Mucosa of stomach (tissue), 1 donor: ENCODE results near the gene UNG.
"Not testable (repeated sequence)": the region's sequence is repeated elsewhere in the genome, so short reads cannot be mapped to it uniquely, and the experiment has no call there.

Source experiments
- H3K27me3 ChIP-seq: one replicate; pipeline ENCODE4 v1.7.0; 2013; ENCODE audit warnings: mild to moderate bottlenecking, low read length; ENCODE audit not compliant: control insufficient read depth, insufficient read depth
- H3K36me3 ChIP-seq: one replicate; pipeline ENCODE4 v1.7.0; 2013; ENCODE audit warnings: low read length; ENCODE audit not compliant: control insufficient read depth, insufficient read depth
- H3K4me1 ChIP-seq: one replicate; pipeline ENCODE4 v1.7.0; 2013; ENCODE audit warnings: mild to moderate bottlenecking, low read length; ENCODE audit not compliant: control insufficient read depth, insufficient read depth
- H3K4me3 ChIP-seq: one replicate; pipeline ENCODE4 v1.7.0; 2013; ENCODE audit warnings: low read length
- H3K9ac ChIP-seq: one replicate; pipeline ENCODE4 v1.7.0; 2013; ENCODE audit warnings: mild to moderate bottlenecking, low read length, moderate library complexity
- H3K9me3 ChIP-seq: one replicate; pipeline ENCODE4 v1.7.0; 2013; ENCODE audit warnings: mild to moderate bottlenecking, low read length, moderate library complexity; ENCODE audit not compliant: control insufficient read depth
- donor health status: Pancreatic carcinoma.

Gene UNG

DNA sequence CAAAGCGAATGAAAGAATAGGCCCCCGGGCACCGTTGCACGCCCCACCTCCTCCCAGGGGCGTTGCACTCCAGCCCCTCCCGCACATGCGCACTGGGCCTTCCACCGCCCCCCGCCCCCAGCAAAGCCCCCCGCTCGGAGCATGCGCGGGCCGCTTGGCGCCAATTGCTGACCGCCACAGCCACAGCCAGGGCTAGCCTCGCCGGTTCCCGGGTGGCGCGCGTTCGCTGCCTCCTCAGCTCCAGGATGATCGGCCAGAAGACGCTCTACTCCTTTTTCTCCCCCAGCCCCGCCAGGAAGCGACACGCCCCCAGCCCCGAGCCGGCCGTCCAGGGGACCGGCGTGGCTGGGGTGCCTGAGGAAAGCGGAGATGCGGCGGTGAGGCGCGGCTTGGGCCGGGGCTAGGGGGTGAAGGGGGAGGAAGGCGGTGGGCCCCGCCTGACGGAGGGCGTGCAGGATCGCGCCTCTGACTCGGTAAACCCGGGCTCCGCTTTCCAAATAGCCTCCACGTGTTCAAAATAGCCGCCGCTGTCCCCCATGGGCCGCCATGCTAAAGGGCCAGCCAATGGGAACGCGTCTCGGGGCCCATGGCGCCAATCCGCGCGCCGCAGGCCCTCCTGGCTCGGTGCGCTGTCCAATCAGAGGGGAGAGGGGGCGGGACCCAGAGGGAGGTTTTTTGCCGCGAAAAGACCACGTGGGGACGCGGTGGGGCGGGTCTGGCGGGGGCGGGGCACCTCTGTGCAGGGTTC is at the start of gene UNG:
Gene UNG, plus strand, starts transcription at position 163 of the 748 bp plus-strand sequence. Its CDS starts 83 bp downstream, at position 246.
- H3K27me3 ChIP-seq: no peaks in the 10 kb centered on the region
- peak within 1 kb of the TSS; percentile 67 for H3K9ac ChIP-seq
- H3K4me3 ChIP-seq: peak within 1 kb of the TSS; percentile 90
- no peaks in the 10 kb centered on the region for H3K9me3 ChIP-seq
- no peaks in the 10 kb centered on the region for H3K36me3 ChIP-seq
- H3K4me1 ChIP-seq: peaks cover 17% of the 10 kb centered on the region

DNA sequence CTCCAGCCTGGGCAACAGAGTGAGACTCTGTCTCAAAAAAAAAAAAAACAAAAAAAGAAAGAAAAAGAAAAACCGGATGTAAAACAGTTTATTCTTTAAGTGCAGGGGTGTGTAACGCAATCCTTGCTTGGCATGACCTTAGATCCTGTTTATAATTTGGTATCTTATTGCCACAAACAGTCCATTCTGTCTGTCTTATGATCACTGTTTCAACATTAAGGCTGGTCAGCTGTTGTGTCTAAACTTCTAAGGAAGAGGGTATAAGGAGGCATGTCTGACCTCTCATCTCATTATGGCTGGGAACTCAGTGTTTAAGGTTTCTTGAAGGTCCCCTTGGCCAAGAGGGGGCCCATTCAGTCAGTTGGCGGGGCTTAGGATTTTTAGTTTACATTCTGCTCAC is 48.7 kb upstream of the UNG start:
- not testable (repeated sequence) for H3K27me3 ChIP-seq, H3K9me3 ChIP-seq, H3K4me1 ChIP-seq, H3K4me3 ChIP-seq, H3K36me3 ChIP-seq, H3K9ac ChIP-seq

DNA sequence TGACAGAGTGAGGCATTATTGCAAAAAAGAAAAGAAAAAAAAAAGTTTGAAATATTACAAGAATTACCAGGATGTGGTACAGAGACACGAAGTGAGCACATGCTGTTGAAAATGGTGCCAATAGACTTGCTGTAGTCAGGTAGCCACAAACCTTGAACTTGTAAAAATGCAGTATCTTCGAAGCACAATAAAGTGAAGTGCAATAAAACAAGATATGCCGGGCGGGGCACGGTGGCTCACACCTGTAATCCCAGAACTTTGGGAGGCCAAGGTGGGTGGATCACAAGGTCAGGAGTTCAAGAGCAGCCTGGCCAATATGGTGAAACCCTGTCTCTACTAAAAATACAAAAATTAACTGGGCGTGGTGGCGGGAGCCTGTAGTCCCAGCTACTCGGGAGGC is 47.6 kb upstream of the UNG start:
- H3K27me3 ChIP-seq, H3K9ac ChIP-seq, H3K4me3 ChIP-seq, H3K9me3 ChIP-seq, H3K4me1 ChIP-seq, H3K36me3 ChIP-seq: not testable (repeated sequence)

DNA sequence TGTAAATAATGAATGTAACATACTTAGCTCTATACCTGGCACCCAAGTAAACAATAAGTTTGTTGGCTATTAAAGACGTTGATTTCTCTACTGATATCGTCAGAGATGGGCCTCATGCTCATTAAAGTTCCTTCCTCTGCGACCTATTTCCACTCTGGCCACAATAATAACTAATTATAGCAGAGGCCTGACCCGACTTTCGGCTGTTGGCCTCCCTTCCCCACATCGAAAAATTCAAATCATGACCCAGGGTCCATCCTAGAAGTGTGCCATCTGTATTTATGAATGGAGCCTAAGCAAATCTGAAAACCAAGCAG is 45.3 kb upstream of the UNG start:
- H3K4me3 ChIP-seq: peak overlapping the region; percentile 99
- no peaks in the 10 kb centered on the region for H3K9me3 ChIP-seq
- H3K4me1 ChIP-seq: peaks cover 5% of the 10 kb centered on the region
- no peaks in the 10 kb centered on the region for H3K36me3 ChIP-seq
- no peaks in the 10 kb centered on the region for H3K27me3 ChIP-seq
- H3K9ac ChIP-seq: peak overlapping the region; percentile 96

DNA sequence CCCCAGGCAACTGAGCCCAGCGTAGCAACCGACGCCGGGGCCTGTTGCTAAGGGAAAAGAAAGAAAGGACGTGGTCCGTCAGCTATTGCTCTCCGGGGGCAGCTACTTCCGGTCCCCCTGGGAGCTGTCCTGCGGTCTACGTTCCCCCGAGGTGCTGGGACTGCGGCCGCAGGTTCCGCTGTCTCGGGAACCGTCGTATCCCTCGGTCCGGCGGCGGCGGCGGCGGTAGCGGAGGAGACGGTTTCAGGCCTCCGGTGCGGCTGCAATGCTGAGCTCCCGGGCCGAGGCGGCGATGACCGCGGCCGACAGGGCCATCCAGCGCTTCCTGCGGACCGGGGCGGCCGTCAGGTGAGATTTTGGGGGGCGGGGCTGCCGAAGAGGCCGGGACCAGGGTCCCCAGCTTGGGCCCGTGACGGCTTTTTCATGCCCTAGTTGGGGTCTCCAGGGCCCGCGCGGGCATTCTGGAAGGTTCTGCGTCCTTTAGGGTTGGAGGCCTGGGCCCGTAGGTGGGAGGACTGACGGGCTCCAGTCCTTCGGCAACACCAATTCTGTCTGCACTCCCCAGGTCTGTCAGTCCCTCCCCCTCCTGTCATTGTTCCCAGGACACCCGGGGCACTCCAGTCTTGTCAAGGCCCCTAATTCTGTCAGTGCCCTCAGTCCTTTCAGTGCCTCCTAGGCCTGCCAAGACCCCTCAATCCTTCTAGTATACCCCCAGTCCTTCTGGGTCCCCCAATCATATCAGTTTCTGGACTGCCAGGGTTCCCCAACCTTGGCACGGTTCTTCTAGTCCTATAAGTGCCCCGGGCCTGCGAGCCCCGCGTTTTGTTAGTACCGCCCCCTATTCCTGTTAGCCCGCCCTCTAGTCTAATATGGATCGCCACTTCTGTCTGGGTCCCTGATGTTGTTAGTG is 44.7 kb upstream of the UNG start, which contains the start of gene USP30:
Gene USP30, plus strand, starts transcription at position 163 of the 910 bp plus-strand sequence. Its CDS starts 103 bp downstream, at position 266.
- Histone ChIP-seq H3K36me3 (no peaks in the 10 kb centered on the region), H3K27me3 (no peaks in the 10 kb centered on the region), H3K9ac (peak within 1 kb of the TSS; percentile 96), H3K4me1 (peaks cover 5% of the 10 kb centered on the region), H3K9me3 (no peaks in the 10 kb centered on the region), H3K4me3 (peak within 1 kb of the TSS; percentile 99)

DNA sequence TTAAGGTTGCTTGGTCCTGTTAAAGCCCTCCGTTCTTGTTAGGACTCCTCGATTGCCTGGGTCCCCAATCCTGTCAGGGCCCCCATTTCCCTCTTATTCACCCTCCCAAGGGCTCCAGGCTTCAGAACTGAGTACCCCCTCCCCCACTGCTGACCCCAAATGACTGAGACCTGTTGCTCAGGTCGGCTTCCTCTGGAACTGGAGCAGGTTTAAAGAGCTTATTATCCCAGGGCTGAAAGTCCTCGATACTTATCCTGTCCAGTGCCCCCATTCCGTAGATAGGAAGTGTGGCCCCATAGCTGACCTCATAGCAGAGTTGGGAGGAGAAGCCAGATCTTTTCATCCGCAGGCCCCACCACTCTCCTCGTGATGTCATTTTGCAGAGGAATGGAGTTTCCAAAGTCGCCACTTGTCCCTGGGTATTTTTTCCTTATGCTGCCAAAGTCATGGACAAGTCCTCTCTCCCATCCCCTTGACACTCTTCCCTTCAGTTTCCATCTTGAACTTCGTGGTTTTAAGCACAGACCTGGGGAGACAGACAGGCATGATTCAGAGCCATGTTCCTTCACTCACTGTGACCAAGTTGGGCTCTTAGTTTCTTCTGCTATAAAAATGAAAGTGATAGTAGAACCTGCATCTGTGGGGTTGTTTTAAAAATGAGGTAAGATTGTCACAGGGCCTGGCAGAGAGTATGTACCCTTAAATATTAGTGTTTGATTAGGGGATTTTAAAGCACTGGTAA is 43.8 kb upstream of the UNG start:
- Histone ChIP-seq H3K36me3 (no peaks in the 10 kb centered on the region), H3K4me1 (peaks cover 5% of the 10 kb centered on the region), H3K4me3 (peak overlapping the region; percentile 99), H3K27me3 (no peaks in the 10 kb centered on the region), H3K9me3 (no peaks in the 10 kb centered on the region), H3K9ac (peak overlapping the region; percentile 96)

DNA sequence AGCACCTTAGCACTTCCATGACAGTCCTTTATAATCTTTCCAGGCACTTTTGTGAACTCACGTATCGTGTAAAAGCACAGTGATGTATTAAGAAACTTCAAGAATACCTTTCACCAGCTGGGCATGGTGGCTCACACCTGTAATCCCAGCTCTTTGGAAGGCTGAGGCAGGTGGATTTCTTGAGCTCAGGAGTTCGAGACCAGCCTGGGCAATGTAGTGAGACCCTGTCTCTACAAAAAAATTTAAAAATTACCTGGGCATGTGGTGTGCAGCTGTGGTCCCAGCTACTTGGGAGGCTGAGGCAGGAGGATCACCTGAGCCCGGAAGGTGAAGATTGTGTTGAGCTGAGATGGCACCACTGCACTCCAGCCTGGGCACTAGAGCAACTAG is 43.3 kb upstream of the UNG start:
- H3K27me3 ChIP-seq, H3K9me3 ChIP-seq, H3K4me1 ChIP-seq, H3K36me3 ChIP-seq: not testable (repeated sequence)
- Histone ChIP-seq H3K9ac (peak overlapping the region; percentile 96), H3K4me3 (peak overlapping the region; percentile 99)

DNA sequence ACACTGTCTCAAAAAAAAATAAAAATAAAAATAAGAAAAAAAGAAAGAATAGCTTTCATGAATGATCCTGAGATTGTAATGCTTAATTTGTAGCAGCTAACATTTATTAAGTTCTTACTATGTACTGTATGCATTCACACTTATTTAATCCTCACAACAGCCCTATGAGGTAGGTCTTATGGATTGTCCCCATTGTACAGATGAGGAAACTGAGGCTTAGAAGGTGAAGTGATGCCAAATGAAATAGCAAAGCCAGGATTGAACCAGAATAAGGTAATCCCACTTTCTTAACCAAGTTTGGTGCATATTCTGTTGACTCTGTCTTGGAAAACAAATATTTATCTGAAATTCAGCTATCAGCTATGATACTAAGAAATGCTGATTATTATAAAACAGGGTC is 42.9 kb upstream of the UNG start:
- Histone ChIP-seq H3K9ac (no peak overlapping the region), H3K27me3 (no peaks in the 10 kb centered on the region), H3K4me3 (no peak overlapping the region), H3K4me1 (peaks cover 5% of the 10 kb centered on the region), H3K36me3 (no peaks in the 10 kb centered on the region), H3K9me3 (no peaks in the 10 kb centered on the region)

DNA sequence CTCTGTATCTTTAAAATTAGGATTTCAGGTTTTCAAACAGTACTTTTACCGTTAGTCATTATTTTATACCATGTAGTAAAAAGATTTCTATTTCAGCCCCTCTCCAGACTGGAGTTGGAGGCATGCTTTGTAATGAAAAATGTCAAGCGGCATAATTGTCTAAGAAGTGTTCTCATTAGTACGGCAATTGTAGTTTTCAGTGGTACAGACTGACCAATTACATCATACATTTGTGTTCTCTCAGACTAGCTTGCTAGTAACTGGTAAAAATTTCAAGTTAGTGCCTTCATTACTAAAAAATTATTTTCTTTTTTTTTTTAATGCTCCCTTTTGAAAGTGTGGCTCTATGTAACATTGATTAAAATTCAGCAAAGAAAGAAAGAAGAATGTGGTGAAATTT is 40.5 kb upstream of the UNG start:
- H3K4me3 ChIP-seq: no peak overlapping the region
- H3K9me3 ChIP-seq: no peaks in the 10 kb centered on the region
- no peaks in the 10 kb centered on the region for H3K36me3 ChIP-seq
- H3K27me3 ChIP-seq: no peaks in the 10 kb centered on the region
- no peak overlapping the region for H3K9ac ChIP-seq
- H3K4me1 ChIP-seq: peaks cover 3% of the 10 kb centered on the region

DNA sequence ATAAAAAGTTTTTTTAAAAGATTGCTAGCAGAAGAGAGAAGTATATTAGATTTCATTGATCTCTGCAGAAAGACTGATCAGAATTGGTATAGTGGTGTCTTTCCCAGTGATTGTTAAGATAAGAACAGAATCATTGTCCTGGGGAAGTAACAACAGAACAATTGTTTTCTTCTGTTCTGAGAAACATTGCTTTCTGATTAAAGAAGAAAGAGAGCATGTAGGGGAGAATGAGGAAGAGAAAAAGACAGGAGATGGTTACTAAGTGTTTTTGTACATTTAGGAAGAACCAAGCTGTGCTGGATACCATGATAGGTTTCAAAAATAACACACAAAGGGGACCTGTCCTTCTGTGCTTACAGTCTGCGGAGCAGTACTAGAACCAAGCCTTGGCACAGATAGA is 40.0 kb upstream of the UNG start:
- no peak overlapping the region for H3K4me3 ChIP-seq
- no peak overlapping the region for H3K9ac ChIP-seq
- no peaks in the 10 kb centered on the region for H3K36me3 ChIP-seq
- H3K4me1 ChIP-seq: no peaks in the 10 kb centered on the region
- no peaks in the 10 kb centered on the region for H3K9me3 ChIP-seq
- no peaks in the 10 kb centered on the region for H3K27me3 ChIP-seq

DNA sequence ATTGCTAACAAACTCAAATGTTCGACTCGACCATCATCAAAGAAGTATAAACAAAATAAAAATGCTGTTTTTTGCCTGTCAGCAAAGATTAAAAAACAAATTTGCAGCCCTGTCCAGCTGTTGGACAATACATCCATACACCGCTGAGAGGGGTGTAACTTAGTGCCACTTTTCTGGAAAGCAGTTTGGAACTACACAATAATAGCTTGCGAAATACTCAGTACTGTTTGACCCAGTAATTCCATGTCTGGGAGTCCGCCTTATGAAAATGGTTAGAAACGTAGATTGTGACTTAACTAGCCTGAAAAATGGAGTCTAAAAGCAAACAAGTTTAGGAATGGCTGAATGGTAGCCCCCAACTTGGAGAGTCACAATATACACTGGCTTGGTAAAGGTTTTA is 38.6 kb upstream of the UNG start:
- H3K36me3 ChIP-seq: no peaks in the 10 kb centered on the region
- H3K27me3 ChIP-seq: no peaks in the 10 kb centered on the region
- H3K4me1 ChIP-seq: no peaks in the 10 kb centered on the region
- H3K9me3 ChIP-seq: no peaks in the 10 kb centered on the region
- no peak overlapping the region for H3K4me3 ChIP-seq
- H3K9ac ChIP-seq: no peak overlapping the region

DNA sequence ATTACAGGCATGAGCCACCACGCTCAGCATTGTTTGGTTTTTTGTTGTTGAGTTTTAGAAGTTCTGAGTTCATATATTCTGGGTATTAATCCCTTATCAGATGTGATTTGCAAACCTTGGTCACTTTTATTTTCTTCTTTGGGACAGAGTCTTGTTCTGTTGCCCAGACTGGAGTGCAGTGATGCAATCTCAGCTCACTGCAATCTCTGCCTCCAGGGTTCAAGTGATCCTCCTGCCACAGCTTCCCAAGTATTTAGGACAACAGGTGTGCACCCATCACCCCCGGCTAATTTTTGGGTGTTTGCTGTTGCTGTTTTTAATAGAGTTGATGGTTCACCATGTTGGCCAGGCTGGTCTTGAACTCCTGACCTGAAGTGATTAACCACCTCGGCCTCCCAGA is 33.3 kb upstream of the UNG start:
- Histone ChIP-seq H3K36me3 (no peaks in the 10 kb centered on the region), H3K27me3 (no peaks in the 10 kb centered on the region), H3K9ac (no peak overlapping the region), H3K9me3 (no peaks in the 10 kb centered on the region), H3K4me3 (no peak overlapping the region), H3K4me1 (no peaks in the 10 kb centered on the region)
